Gastroesophageal sphincter (tissue), 3 donors: ENCODE results near the gene LTB4R.

ENCODE experiments used
- EP300 ChIP-seq: sonication (generic); formaldehyde crosslinking; IDR thresholded peaks from one replicate; pipeline ENCODE4 v1.6.1; 2017; ENCODE audit warnings: antibody characterized with exemption, mild to moderate bottlenecking
- POLR2A ChIP-seq, 2 donors: fragments of 450-650 bp; IDR thresholded peaks; one replicate each; pipeline ENCODE4 v1.6.1; 2017; ENCODE audit warnings: antibody characterized with exemption in 2 of 2, mild to moderate bottlenecking in 2 of 2, moderate library complexity in 1 of 2
- POLR2AphosphoS5 ChIP-seq: sonication (generic); formaldehyde crosslinking; IDR thresholded peaks from one replicate; pipeline ENCODE4 v1.6.1; 2017; ENCODE audit warnings: antibody characterized with exemption
- TF ChIP-seq, protein P1 (sequence below), 4 experiments: fragments of 200-600 bp in 2 of 4; fragments of 450-650 bp in 2 of 4; sonication (generic) in 1 of 4; IDR thresholded peaks; one replicate each; pipeline ENCODE4 v1.5.1; 2017 to 2019; ENCODE audit warnings: antibody characterized with exemption in 4 of 4, mild to moderate bottlenecking in 2 of 4, moderate library complexity in 2 of 4

DNA sequence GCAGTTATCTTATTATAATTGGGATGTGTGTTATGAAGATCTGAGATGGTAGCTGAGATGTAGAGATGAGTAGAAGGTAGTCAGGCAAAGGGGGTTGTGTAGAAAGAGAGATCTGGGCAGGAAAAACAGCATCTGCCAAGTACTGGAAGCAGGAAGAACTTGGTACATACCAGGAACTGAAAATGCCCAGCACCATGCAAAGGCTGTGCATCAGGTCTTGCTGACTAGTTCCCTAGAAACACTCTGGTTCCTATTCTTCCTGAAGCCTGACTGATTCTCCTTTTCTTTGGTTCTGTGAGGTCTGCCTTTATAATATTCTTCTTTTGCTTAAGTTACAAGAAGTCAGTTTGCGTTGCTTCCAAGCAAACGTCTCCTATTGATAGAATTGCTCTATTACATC is 50.0 kb downstream of the LTB4R start:
- TF ChIP-seq POLR2A (IDR thresholded peaks at IDR 0.05): no peak
- TF ChIP-seq, protein P1, sequence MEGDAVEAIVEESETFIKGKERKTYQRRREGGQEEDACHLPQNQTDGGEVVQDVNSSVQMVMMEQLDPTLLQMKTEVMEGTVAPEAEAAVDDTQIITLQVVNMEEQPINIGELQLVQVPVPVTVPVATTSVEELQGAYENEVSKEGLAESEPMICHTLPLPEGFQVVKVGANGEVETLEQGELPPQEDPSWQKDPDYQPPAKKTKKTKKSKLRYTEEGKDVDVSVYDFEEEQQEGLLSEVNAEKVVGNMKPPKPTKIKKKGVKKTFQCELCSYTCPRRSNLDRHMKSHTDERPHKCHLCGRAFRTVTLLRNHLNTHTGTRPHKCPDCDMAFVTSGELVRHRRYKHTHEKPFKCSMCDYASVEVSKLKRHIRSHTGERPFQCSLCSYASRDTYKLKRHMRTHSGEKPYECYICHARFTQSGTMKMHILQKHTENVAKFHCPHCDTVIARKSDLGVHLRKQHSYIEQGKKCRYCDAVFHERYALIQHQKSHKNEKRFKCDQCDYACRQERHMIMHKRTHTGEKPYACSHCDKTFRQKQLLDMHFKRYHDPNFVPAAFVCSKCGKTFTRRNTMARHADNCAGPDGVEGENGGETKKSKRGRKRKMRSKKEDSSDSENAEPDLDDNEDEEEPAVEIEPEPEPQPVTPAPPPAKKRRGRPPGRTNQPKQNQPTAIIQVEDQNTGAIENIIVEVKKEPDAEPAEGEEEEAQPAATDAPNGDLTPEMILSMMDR (IDR thresholded peaks at IDR 0.05): no peak
- no peak for TF ChIP-seq POLR2AphosphoS5
- no peak for TF ChIP-seq EP300
